SK-N-SH treated with all-trans-retinoic acid at 6 μM for 48 hours (cell line): ENCODE measurements around the gene BRSK1.

ENCODE experiments used
- ATAC-seq: fragments of 200-7000 bp; cut with Tn5 transposase; 3 replicates; pipeline ENCODE4 v1.9.1; 2020; ENCODE audit warnings: mild to moderate bottlenecking, moderate library complexity
- ARNTL ChIP-seq: fragments of 450-650 bp; formaldehyde crosslinking; IDR thresholded peaks from 2 replicates; pipeline ENCODE4 v1.5.0; 2020; ENCODE audit warnings: low read depth, mild to moderate bottlenecking, moderate library complexity, borderline replicate concordance
- BACH2 ChIP-seq: fragments of 250-450 bp; sonication (Bioruptor Pico); IDR thresholded peaks from 2 replicates; pipeline ENCODE4 v1.9.0; 2021; ENCODE audit warnings: mild to moderate bottlenecking, borderline replicate concordance
- CSDC2 ChIP-seq: fragments of 250-450 bp; sonication (Bioruptor Pico); IDR thresholded peaks from 2 replicates; pipeline ENCODE4 v1.5.0; 2020; ENCODE audit warnings: mild to moderate bottlenecking, moderate library complexity
- GLIS3 ChIP-seq: fragments of 250-450 bp; sonication (Bioruptor Pico); IDR thresholded peaks from 2 replicates; pipeline ENCODE4 v1.5.0; 2020; ENCODE audit warnings: mild to moderate bottlenecking, moderate library complexity
- ISL1 ChIP-seq: fragments of 250-450 bp; sonication (Bioruptor Pico); IDR thresholded peaks from 2 replicates; pipeline ENCODE4 v2.1.2; 2022; ENCODE audit warnings: mild to moderate bottlenecking, moderate library complexity
- OSR1 ChIP-seq: fragments of 250-450 bp; sonication (Bioruptor Pico); IDR thresholded peaks from 2 replicates; pipeline ENCODE4 v1.8.0; 2022; ENCODE audit warnings: moderate library complexity, mild to moderate bottlenecking, inconsistent platforms
- PPARA ChIP-seq: fragments of 250-450 bp; sonication (Bioruptor Pico); IDR thresholded peaks from 2 replicates; pipeline ENCODE4 v1.5.0; 2020; ENCODE audit warnings: mild to moderate bottlenecking, borderline replicate concordance
- RARB ChIP-seq: fragments of 250-450 bp; sonication (Bioruptor Pico); IDR thresholded peaks from 2 replicates; pipeline ENCODE4 v1.8.0; 2021; ENCODE audit warnings: mild to moderate bottlenecking, moderate library complexity
- SNAI2 ChIP-seq: fragments of 250-450 bp; sonication (Bioruptor Pico); IDR thresholded peaks from 2 replicates; pipeline ENCODE4 v1.5.0; 2020; ENCODE audit warnings: mild to moderate bottlenecking, moderate library complexity
- TCF4 ChIP-seq: fragments of 250-450 bp; sonication (Bioruptor Pico); IDR thresholded peaks from 2 replicates; pipeline ENCODE4 v1.8.0; 2021; ENCODE audit warnings: mild to moderate bottlenecking, moderate library complexity, borderline replicate concordance
- TOX ChIP-seq: fragments of 250-450 bp; sonication (Bioruptor Pico); IDR thresholded peaks from 2 replicates; pipeline ENCODE4 v1.8.0; 2021; ENCODE audit warnings: mild to moderate bottlenecking, moderate library complexity, borderline replicate concordance
- ZFP3 ChIP-seq: fragments of 250-450 bp; sonication (Bioruptor Pico); IDR thresholded peaks from 2 replicates; pipeline ENCODE4 v1.5.0; 2020; ENCODE audit warnings: mild to moderate bottlenecking, moderate library complexity
- ZFP30 ChIP-seq: fragments of 450-650 bp; formaldehyde crosslinking; IDR thresholded peaks from 2 replicates; pipeline ENCODE4 v1.5.0; 2022; ENCODE audit warnings: mild to moderate bottlenecking, moderate library complexity
- ZNF565 ChIP-seq: fragments of 450-650 bp; formaldehyde crosslinking; conservative IDR thresholded peaks from 2 replicates; pipeline ENCODE4 v1.5.0; 2020; ENCODE audit warnings: low read depth, mild to moderate bottlenecking, moderate library complexity
- ZNF70 ChIP-seq: fragments of 450-650 bp; formaldehyde crosslinking; IDR thresholded peaks from 2 replicates; pipeline ENCODE4 v1.5.0; 2020; ENCODE audit warnings: mild to moderate bottlenecking, moderate library complexity
- ZNF8 ChIP-seq: fragments of 450-650 bp; formaldehyde crosslinking; IDR thresholded peaks from 2 replicates; pipeline ENCODE4 v1.5.0; 2020; ENCODE audit warnings: mild to moderate bottlenecking, moderate library complexity
- TF ChIP-seq, protein P1 (sequence below): fragments of 250-450 bp; sonication (Bioruptor Pico); IDR thresholded peaks from 2 replicates; pipeline ENCODE4 v1.5.1; 2021; ENCODE audit warnings: mild to moderate bottlenecking, moderate library complexity
- TF ChIP-seq, protein P2 (sequence below): fragments of 250-450 bp; sonication (Bioruptor Pico); IDR thresholded peaks from 2 replicates; pipeline ENCODE4 v1.5.1; 2020; ENCODE audit warnings: low read depth, mild to moderate bottlenecking, moderate library complexity
- TF ChIP-seq, protein P3 (sequence below): fragments of 250-450 bp; sonication (Bioruptor Pico); IDR thresholded peaks from 2 replicates; pipeline ENCODE4 v1.8.0; 2020; ENCODE audit warnings: mild to moderate bottlenecking, moderate library complexity, borderline replicate concordance
- TF ChIP-seq, protein P4 (sequence below): fragments of 250-450 bp; sonication (Bioruptor Pico); IDR thresholded peaks from 2 replicates; pipeline ENCODE4 v1.8.0; 2021; ENCODE audit warnings: low read depth, mild to moderate bottlenecking, moderate library complexity, borderline replicate concordance

BRSK1 gene

DNA sequence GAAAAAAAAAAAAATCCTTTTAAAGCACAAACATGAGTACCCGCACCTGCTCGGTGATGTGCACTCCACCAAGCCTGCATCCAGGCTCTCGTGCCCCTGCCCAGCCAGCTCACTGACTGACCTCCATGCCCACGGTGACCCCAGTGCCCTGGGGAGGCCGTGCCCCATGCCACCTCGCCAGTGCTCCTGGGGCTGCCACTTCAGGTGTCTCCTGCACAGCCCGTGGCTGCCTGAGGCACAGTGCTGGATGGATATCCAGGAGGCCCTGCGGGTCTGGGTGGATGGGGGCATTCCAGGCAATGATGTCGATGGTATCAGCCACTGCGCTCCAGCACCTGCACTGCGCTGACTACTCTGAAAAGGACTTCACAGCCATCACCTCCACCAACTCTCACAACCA lies 34.0 kb upstream of the BRSK1 start (continued):
- TF ChIP-seq, protein P1, sequence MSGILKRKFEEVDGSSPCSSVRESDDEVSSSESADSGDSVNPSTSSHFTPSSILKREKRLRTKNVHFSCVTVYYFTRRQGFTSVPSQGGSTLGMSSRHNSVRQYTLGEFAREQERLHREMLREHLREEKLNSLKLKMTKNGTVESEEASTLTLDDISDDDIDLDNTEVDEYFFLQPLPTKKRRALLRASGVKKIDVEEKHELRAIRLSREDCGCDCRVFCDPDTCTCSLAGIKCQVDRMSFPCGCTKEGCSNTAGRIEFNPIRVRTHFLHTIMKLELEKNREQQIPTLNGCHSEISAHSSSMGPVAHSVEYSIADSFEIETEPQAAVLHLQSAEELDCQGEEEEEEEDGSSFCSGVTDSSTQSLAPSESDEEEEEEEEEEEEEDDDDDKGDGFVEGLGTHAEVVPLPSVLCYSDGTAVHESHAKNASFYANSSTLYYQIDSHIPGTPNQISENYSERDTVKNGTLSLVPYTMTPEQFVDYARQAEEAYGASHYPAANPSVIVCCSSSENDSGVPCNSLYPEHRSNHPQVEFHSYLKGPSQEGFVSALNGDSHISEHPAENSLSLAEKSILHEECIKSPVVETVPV: no peak
- TF ChIP-seq, all 23 proteins: peak for 0

DNA sequence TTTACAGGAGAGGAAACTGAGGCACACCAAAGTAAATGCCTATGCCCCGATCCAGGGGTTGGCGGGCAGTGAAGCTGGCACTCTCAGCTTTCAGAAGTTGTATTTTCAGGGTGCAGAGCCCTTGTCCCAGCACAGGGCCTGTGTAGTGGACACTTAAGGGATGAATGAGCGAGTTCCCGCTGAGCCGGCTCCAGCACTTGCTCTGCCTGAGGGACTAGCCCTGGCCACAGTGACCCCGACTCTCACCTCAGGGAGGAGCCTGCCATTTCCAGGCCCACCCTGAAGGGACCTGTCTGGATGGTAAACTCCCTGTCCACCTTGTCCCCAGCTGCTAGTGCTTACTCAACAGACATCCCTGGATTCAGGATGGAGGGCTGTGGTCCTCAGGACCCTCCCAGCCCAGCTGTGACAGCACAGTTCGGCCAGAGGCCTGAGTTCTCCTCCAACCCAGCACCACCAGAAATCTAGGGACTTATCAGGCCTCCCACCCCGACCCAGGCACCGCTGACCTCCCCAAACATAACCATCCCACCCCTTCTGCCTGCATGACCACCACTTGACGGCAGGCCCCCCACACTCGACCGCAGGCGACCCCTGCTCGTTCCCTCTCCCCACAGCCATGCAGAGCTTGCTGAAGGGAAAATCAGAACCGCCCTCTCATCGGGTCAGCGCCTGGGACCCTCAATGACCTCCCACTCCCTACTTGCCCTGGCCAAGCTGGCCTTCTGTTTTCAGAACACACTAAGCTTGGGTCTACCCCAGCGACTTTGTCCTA lies 33.3 kb upstream of the BRSK1 start:
- ATAC-seq: no peak
- no peak for TF ChIP-seq ISL1 (CRISPR knock-in tag)

DNA sequence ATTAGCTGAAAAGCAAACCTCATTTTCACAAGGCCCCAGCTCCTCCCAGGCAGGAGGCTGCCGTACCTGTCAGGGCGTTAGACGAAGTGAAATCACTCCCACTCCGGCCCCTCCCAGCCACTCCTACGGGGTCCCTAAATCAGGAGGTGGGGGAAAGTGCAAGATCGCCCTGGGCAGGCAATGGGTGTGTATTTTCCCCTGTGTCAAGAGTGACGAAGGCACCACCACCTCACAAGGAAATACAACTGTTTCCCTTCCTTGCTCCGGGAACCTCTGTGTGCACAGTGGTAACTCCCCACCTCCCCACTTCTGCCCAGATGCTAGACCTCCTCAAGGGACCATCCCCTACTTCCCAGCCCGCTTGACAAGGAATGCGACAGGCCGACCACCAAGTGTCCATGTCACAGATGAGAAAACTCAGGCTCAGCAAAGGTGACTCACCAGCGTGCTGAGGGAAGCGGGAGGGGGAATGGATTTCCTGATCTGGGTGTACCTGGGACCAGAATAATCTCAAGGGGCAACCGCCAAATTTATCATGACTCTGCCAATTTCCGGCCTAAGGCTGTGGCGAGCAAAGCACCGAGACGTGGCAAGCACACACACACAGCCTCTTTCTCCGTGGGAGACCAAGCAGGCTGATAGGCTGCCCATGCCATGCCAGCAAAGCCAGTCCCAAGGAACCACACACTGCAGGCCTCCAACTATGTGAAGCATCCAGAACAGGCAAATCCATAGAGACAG lies 32.3 kb upstream of the BRSK1 start:
- ATAC-seq: peak; percentile 43; the same call in 2 of the 3 replicates
- TF ChIP-seq ZFP30 (no peak), ZNF565 (CRISPR knock-in tag) (no peak), ZNF70 (CRISPR knock-in tag) (no peak), RARB (CRISPR knock-in tag) (no peak), OSR1 (CRISPR knock-in tag) (no peak), GLIS3 (CRISPR knock-in tag) (no peak), ZFP3 (CRISPR knock-in tag) (no peak)
- TF ChIP-seq, protein P2, sequence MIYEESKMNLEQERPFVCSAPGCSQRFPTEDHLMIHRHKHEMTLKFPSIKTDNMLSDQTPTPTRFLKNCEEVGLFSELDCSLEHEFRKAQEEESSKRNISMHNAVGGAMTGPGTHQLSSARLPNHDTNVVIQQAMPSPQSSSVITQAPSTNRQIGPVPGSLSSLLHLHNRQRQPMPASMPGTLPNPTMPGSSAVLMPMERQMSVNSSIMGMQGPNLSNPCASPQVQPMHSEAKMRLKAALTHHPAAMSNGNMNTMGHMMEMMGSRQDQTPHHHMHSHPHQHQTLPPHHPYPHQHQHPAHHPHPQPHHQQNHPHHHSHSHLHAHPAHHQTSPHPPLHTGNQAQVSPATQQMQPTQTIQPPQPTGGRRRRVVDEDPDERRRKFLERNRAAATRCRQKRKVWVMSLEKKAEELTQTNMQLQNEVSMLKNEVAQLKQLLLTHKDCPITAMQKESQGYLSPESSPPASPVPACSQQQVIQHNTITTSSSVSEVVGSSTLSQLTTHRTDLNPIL: no peak
- TF ChIP-seq, protein P3, sequence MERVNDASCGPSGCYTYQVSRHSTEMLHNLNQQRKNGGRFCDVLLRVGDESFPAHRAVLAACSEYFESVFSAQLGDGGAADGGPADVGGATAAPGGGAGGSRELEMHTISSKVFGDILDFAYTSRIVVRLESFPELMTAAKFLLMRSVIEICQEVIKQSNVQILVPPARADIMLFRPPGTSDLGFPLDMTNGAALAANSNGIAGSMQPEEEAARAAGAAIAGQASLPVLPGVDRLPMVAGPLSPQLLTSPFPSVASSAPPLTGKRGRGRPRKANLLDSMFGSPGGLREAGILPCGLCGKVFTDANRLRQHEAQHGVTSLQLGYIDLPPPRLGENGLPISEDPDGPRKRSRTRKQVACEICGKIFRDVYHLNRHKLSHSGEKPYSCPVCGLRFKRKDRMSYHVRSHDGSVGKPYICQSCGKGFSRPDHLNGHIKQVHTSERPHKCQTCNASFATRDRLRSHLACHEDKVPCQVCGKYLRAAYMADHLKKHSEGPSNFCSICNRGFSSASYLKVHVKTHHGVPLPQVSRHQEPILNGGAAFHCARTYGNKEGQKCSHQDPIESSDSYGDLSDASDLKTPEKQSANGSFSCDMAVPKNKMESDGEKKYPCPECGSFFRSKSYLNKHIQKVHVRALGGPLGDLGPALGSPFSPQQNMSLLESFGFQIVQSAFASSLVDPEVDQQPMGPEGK (CRISPR knock-in tag): no peak

DNA sequence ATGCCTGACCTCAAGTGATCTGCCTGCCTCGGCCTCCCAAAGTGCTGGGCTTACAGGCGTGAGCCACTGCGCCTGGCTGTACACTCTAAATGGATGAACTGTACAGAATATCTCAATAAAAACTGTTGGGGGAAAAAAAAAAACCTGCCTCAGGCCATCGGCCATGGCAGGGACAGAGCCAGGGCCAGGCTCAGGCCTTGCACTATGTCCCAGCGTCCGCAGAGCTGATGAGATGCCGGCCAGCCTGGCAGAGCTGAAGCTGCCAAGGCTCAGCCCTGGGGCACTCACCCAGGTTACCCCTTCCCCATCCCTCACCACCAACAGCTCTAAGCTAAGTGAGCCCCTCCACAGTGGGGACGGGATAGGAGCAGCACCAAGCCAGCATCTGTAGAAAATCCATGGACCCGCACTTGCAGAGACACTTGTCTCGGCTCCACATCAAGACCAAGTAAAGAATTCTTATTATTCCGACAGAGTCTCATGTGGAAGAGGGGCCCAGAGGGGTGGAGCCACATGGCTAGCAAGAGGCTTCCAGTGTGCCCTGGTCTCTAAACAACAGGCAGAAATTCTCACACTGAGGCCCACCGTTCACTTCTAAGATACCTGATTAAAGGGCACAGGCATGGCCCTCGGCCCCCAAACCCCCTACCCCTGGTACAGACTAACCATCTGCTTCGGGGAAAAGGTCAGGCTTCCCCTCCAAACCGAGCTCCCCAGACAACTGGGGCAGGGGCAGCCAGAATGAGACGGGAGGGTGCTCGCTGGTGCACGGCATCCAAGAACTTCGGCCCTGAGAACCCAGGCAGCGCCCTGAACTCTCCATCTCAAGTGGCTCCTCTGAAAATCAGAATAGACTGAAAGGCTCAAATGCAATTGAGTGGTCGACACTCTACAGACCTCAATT lies 30.8 kb upstream of the BRSK1 start:
- ATAC-seq: no peak
- no peak for TF ChIP-seq GLIS3 (CRISPR knock-in tag)
- no peak for TF ChIP-seq CSDC2 (CRISPR knock-in tag)
- no peak for TF ChIP-seq ARNTL (CRISPR knock-in tag)
- no peak for TF ChIP-seq RARB (CRISPR knock-in tag)
- no peak for TF ChIP-seq OSR1 (CRISPR knock-in tag)
- no peak for TF ChIP-seq TOX (CRISPR knock-in tag)
- no peak for TF ChIP-seq ISL1 (CRISPR knock-in tag)
- no peak for TF ChIP-seq ZNF70 (CRISPR knock-in tag)
- TF ChIP-seq ZNF565 (CRISPR knock-in tag): no peak
- TF ChIP-seq SNAI2: no peak
- TF ChIP-seq, protein P1: no peak
- TF ChIP-seq ZFP3 (CRISPR knock-in tag): no peak
- TF ChIP-seq BACH2 (CRISPR knock-in tag): no peak
- no peak for TF ChIP-seq PPARA (CRISPR knock-in tag)
- no peak for TF ChIP-seq ZNF8 (CRISPR knock-in tag)
- TF ChIP-seq, protein P4, sequence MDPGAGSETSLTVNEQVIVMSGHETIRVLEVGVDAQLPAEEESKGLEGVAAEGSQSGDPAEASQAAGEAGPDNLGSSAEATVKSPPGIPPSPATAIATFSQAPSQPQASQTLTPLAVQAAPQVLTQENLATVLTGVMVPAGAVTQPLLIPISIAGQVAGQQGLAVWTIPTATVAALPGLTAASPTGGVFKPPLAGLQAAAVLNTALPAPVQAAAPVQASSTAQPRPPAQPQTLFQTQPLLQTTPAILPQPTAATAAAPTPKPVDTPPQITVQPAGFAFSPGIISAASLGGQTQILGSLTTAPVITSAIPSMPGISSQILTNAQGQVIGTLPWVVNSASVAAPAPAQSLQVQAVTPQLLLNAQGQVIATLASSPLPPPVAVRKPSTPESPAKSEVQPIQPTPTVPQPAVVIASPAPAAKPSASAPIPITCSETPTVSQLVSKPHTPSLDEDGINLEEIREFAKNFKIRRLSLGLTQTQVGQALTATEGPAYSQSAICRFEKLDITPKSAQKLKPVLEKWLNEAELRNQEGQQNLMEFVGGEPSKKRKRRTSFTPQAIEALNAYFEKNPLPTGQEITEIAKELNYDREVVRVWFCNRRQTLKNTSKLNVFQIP (CRISPR knock-in tag): no peak
- TF ChIP-seq, protein P3 (CRISPR knock-in tag): no peak
- no peak for TF ChIP-seq TCF4 (CRISPR knock-in tag)
